SK-N-DZ (cell line): Measurements from ENCODE around the gene COMMD10.

Source experiments
- DNase-seq: peaks from one replicate; pipeline ENCODE4 v3.0.0-alpha.2; 2015; ENCODE audit warnings: low spot score

COMMD10 gene

GRCh38 chr5:116216246-116216645 lies 131.4 kb downstream of the COMMD10 start:
- no peak for DNase-seq

GRCh38 chr5:116225281-116225922 lies 140.6 kb downstream of the COMMD10 start:
- no peak for DNase-seq

GRCh38 chr5:116229131-116229689 lies 144.4 kb downstream of the COMMD10 start:
- DNase-seq = no peak

- DNase-seq = no peak
Observed at GRCh38 chr5:116231288-116231687, 146.5 kb downstream of the COMMD10 start.

- DNase-seq = no peak
Observed at GRCh38 chr5:116234681-116235080, 149.9 kb downstream of the COMMD10 start.

- DNase-seq = no peak
Observed at GRCh38 chr5:116237917-116238500, 153.2 kb downstream of the COMMD10 start.

GRCh38 chr5:116242343-116242742 lies 157.5 kb downstream of the COMMD10 start:
- DNase-seq = no peak

GRCh38 chr5:116248432-116248831 lies 163.6 kb downstream of the COMMD10 start:
- no peak for DNase-seq

GRCh38 chr5:116249648-116250047 lies 164.8 kb downstream of the COMMD10 start:
- DNase-seq = no peak

- no peak for DNase-seq
Observed at GRCh38 chr5:116256717-116257116, 171.9 kb downstream of the COMMD10 start.

- DNase-seq = no peak
Observed at GRCh38 chr5:116265471-116265870, 180.6 kb downstream of the COMMD10 start.

- DNase-seq = no peak
Observed at GRCh38 chr5:116271446-116272025, 186.7 kb downstream of the COMMD10 start.

- DNase-seq = no peak
Observed at GRCh38 chr5:116272281-116272941, 187.6 kb downstream of the COMMD10 start.

- DNase-seq = no peak
Observed at GRCh38 chr5:116273448-116274242, 188.8 kb downstream of the COMMD10 start.

GRCh38 chr5:116274251-116274650 lies 189.4 kb downstream of the COMMD10 start:
- no peak for DNase-seq

GRCh38 chr5:116275282-116275681 lies 190.5 kb downstream of the COMMD10 start:
- no peak for DNase-seq

GRCh38 chr5:116276952-116277351 lies 192.1 kb downstream of the COMMD10 start:
- DNase-seq = no peak

GRCh38 chr5:116280149-116280803 lies 195.5 kb downstream of the COMMD10 start:
- DNase-seq = no peak

- DNase-seq = no peak
Observed at GRCh38 chr5:116281309-116281708, 196.5 kb downstream of the COMMD10 start.

- DNase-seq = no peak
Observed at GRCh38 chr5:116288524-116288923, 203.7 kb downstream of the COMMD10 start.

- no peak for DNase-seq
Observed at GRCh38 chr5:116289276-116289675, 204.5 kb downstream of the COMMD10 start.
